PC-3 (cell line): Measurements from ENCODE around the gene TTK.

Experiments used
- EZH2phosphoT487 ChIP-seq: fragments of 300-600 bp; sonication (generic); IDR thresholded peaks from 2 replicates; pipeline ENCODE4 v1.6.1; 2018; ENCODE audit warnings: mild to moderate bottlenecking, antibody characterized with exemption, low read length, borderline replicate concordance
- TF ChIP-seq, protein P1 (sequence below): fragments of 300-600 bp; sonication (generic); conservative IDR thresholded peaks from 2 replicates; pipeline ENCODE4 v1.5.1; 2017; ENCODE audit warnings: antibody characterized with exemption, low read depth, mild to moderate bottlenecking, low read length

DNA sequence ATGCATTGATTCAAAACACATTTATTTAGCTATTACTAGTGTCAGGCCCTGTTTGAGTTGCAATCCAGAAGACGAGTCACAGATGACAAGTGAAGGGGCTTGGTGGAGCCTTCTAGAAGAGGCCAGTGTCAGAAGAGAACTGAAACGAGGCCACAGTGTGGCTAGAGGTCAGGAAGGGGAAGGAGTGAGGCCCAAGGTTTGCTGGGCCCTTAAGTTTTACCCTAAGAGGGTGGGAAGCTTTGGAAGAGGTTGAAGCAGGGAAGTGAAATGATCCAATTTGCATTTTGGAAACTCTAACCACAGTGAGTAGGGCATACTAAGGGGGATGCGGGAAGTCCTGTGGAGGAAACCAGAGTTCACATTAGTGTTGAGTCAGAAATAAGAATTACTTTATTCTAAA lies 25.0 kb downstream of the TTK start:
- TF ChIP-seq, protein P1, sequence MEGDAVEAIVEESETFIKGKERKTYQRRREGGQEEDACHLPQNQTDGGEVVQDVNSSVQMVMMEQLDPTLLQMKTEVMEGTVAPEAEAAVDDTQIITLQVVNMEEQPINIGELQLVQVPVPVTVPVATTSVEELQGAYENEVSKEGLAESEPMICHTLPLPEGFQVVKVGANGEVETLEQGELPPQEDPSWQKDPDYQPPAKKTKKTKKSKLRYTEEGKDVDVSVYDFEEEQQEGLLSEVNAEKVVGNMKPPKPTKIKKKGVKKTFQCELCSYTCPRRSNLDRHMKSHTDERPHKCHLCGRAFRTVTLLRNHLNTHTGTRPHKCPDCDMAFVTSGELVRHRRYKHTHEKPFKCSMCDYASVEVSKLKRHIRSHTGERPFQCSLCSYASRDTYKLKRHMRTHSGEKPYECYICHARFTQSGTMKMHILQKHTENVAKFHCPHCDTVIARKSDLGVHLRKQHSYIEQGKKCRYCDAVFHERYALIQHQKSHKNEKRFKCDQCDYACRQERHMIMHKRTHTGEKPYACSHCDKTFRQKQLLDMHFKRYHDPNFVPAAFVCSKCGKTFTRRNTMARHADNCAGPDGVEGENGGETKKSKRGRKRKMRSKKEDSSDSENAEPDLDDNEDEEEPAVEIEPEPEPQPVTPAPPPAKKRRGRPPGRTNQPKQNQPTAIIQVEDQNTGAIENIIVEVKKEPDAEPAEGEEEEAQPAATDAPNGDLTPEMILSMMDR = no peak
- no peak for TF ChIP-seq EZH2phosphoT487
